GM23338 (cell line): ENCODE data around the gene ELMOD3. TPM values are rescaled to one million over a fixed set of nuclear protein-coding genes. Genes with fewer than 3 reads are reported as not detected.

Experiments used
- ATAC-seq: fragments of 200-7000 bp; cut with Tn5 transposase; 3 replicates; pipeline ENCODE4 v1.9.1; 2020
- DNase-seq: peaks from one replicate; pipeline ENCODE4 v3.0.0-alpha.2; 2015; ENCODE audit warnings: low spot score
- H2AFZ ChIP-seq: fragments of 200-600 bp; sonication (generic); 2 replicates; pipeline ENCODE4 v1.8.0; 2016; ENCODE audit warnings: antibody characterized with exemption, mild to moderate bottlenecking, moderate library complexity
- H3F3A ChIP-seq: fragments of 200-600 bp; sonication (generic); replicated peaks from 2 replicates; pipeline ENCODE4 v1.8.0; 2017; ENCODE audit warnings: antibody characterized with exemption, mixed run types, low read depth
- H3K27ac ChIP-seq: fragments of 200-600 bp; sonication (generic); 2 replicates; pipeline ENCODE4 v1.6.1; 2016; ENCODE audit warnings: low read depth
- H3K27me3 ChIP-seq: fragments of 200-600 bp; sonication (generic); 2 replicates; pipeline ENCODE4 v1.8.0; 2016; ENCODE audit warnings: mild to moderate bottlenecking, mixed run types, moderate library complexity; ENCODE audit not compliant: insufficient read depth
- H3K36me3 ChIP-seq: fragments of 200-600 bp; sonication (generic); 2 replicates; pipeline ENCODE4 v1.8.0; 2016; ENCODE audit warnings: mild to moderate bottlenecking; ENCODE audit not compliant: insufficient read depth
- H3K4me1 ChIP-seq: fragments of 200-600 bp; sonication (generic); 2 replicates; pipeline ENCODE4 v1.8.0; 2016; ENCODE audit warnings: mild to moderate bottlenecking, moderate library complexity; ENCODE audit not compliant: insufficient read depth
- H3K4me2 ChIP-seq: fragments of 200-600 bp; sonication (generic); 2 replicates; pipeline ENCODE4 v1.7.1; 2017; ENCODE audit warnings: mixed run types
- H3K4me3 ChIP-seq: fragments of 200-600 bp; sonication (generic); 2 replicates; pipeline ENCODE4 v1.6.1; 2016; ENCODE audit warnings: mixed run types
- H3K79me2 ChIP-seq: fragments of 200-600 bp; sonication (generic); replicated peaks from 2 replicates; pipeline ENCODE4 v1.8.0; 2017; ENCODE audit warnings: mild to moderate bottlenecking; ENCODE audit not compliant: insufficient read depth
- H3K9me2 ChIP-seq: fragments of 200-600 bp; sonication (generic); 2 replicates; pipeline ENCODE4 v1.8.0; 2017; ENCODE audit not compliant: insufficient read depth
- H4K20me1 ChIP-seq: fragments of 200-600 bp; sonication (generic); replicated peaks from 2 replicates; pipeline ENCODE4 v1.8.0; 2017; ENCODE audit warnings: mild to moderate bottlenecking; ENCODE audit not compliant: insufficient read depth
- H3K27ac Mint-ChIP-seq: 2 replicates; pipeline ENCODE4 v1.8.0; 2020; ENCODE audit warnings: inconsistent platforms, mild to moderate bottlenecking, moderate library complexity, mixed read lengths
- H3K27me3 Mint-ChIP-seq: 3 replicates; pipeline ENCODE4 v1.8.0; 2022; ENCODE audit warnings: low read depth, mild to moderate bottlenecking, moderate library complexity, mixed read lengths, inconsistent platforms; ENCODE audit not compliant: insufficient read depth, poor library complexity
- H3K36me3 Mint-ChIP-seq: 3 replicates; pipeline ENCODE4 v1.8.0; 2021; ENCODE audit warnings: low read depth, mild to moderate bottlenecking, inconsistent platforms, moderate library complexity, mixed read lengths
- H3K4me1 Mint-ChIP-seq: 3 replicates; pipeline ENCODE4 v1.8.0; 2020; ENCODE audit warnings: mild to moderate bottlenecking, inconsistent platforms, mixed read lengths
- H3K4me3 Mint-ChIP-seq: 3 replicates; pipeline ENCODE4 v1.8.0; 2021; ENCODE audit warnings: moderate library complexity, mild to moderate bottlenecking, inconsistent platforms, mixed read lengths
- H3K9me3 Mint-ChIP-seq: 3 replicates; pipeline ENCODE4 v1.8.0; 2020; ENCODE audit warnings: moderate library complexity, mild to moderate bottlenecking, inconsistent platforms, mixed read lengths
- CREB1 ChIP-seq: fragments of 250-450 bp; sonication (Bioruptor Pico); IDR thresholded peaks from 2 replicates; pipeline ENCODE4 v1.5.0; 2020; ENCODE audit warnings: low read depth, mild to moderate bottlenecking, moderate library complexity
- EZH2 ChIP-seq: fragments of 200-600 bp; sonication (generic); IDR thresholded peaks from one replicate; pipeline ENCODE4 v1.8.0; 2017; ENCODE audit warnings: antibody characterized with exemption, mild to moderate bottlenecking, low read depth; ENCODE audit not compliant: unreplicated experiment
- EZH2phosphoT487 ChIP-seq: fragments of 200-600 bp; sonication (generic); IDR thresholded peaks from one replicate; pipeline ENCODE4 v1.8.1; 2018; ENCODE audit warnings: antibody characterized with exemption; ENCODE audit not compliant: unreplicated experiment
- JUNB ChIP-seq: IDR thresholded peaks from one replicate; pipeline ENCODE4 v1.6.1; 2016; ENCODE audit warnings: antibody characterized with exemption; ENCODE audit not compliant: unreplicated experiment
- NANOG ChIP-seq: IDR thresholded peaks from 2 replicates; pipeline ENCODE4 v1.6.1; 2016; ENCODE audit warnings: antibody characterized with exemption, borderline replicate concordance
- POLR2AphosphoS5 ChIP-seq: IDR thresholded peaks from 2 replicates; pipeline ENCODE4 v1.6.1; 2016; ENCODE audit warnings: antibody characterized with exemption, low read depth
- STAT1 ChIP-seq: IDR thresholded peaks from one replicate; pipeline ENCODE4 v1.6.1; 2016; ENCODE audit warnings: antibody characterized with exemption; ENCODE audit not compliant: unreplicated experiment
- ZNF114 ChIP-seq: fragments of 250-450 bp; sonication (Bioruptor Pico); IDR thresholded peaks from 2 replicates; pipeline ENCODE4 v1.5.0; 2020; ENCODE audit warnings: mild to moderate bottlenecking, moderate library complexity
- ZNF331 ChIP-seq: fragments of 250-450 bp; sonication (Bioruptor Pico); IDR thresholded peaks from 2 replicates; pipeline ENCODE4 v1.5.0; 2020; ENCODE audit warnings: low read depth, mild to moderate bottlenecking, moderate library complexity
- polyA plus RNA-seq: library from polyadenylated mRNA; unstranded; fragments of >200 nt; fragmentation: Nextera tagmentation; extraction: Ambion mirVana; gene quantifications from 2 replicates; pipeline ENCODE4 v1.2.1, GENCODE V29; 2016
- total RNA-seq: library from RNA; depleted of rRNA; stranded (reverse); fragments of >200 nt; shearing (Covaris generic); gene quantifications from 2 replicates; pipeline ENCODE4 v1.2.3, GENCODE V29; 2014
- TF ChIP-seq, protein P1 (sequence below): IDR thresholded peaks from 2 replicates; pipeline ENCODE4 v1.6.1; 2016; ENCODE audit warnings: antibody characterized with exemption
- TF ChIP-seq, protein P2 (sequence below): fragments of 250-450 bp; sonication (Bioruptor Pico); IDR thresholded peaks from 2 replicates; pipeline ENCODE4 v1.5.0; 2020; ENCODE audit warnings: mild to moderate bottlenecking, moderate library complexity
- TF ChIP-seq, protein P3 (sequence below), 2 experiments: fragments of 200-600 bp in 1 of 2; sonication (generic) in 1 of 2; conservative IDR thresholded peaks; 2 replicates each; pipeline versions ENCODE4 v1.5.1 to v1.6.1; 2016 to 2017; ENCODE audit warnings: antibody characterized with exemption in 2 of 2, low read depth in 2 of 2, mild to moderate bottlenecking in 2 of 2, moderate library complexity in 1 of 2
- TF ChIP-seq, protein P4 (sequence below): IDR thresholded peaks from one replicate; pipeline ENCODE4 v1.6.1; 2018; ENCODE audit warnings: antibody characterized with exemption; ENCODE audit not compliant: unreplicated experiment

Gene ELMOD3
- total and polyA plus RNA-seq, 2 experiments from 2014 or later, result 8.6 to 8.9 TPM

DNA sequence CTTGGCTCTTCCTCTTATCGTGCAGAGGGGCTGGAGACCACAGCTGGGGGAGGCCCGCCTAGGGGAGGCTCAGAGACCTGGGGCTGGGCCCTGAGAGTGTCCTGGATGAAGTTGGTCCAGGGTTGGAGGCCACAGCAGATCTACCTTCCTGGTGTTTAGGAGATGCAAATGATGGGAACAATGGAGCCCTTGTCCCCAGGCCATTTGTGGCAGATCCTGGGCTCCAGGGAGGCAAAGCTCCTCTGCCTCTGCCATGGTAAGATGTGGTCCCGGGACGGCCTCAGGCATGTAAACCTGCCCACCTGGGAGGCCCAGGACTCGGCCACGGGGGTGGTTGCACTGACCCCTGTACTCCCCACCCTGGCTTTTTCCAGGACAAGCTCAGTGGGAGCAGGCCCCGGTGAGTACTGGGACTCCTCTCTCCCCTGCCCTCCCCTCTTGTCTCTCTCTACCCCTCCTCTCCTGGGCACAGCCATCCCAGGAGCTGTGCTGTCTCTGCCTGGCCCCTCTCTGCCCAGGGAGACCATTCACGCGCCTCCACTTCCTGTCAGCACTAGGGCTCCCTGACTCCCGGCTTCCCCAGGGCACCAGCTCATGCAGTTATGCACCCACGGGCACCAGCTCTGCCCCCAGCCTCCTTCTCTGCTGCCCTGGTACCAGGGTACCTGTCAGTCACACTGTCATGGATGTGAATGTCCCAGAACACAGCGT, 74.8 kb downstream of the ELMOD3 start:
- Histone ChIP-seq H3F3A (peaks cover 12% of the 10 kb centered on the region; the same call in 1 of the 2 replicates), H3K4me2 (no peak overlapping the region), H4K20me1 (no peaks in the 10 kb centered on the region), H3K27me3 (peaks cover 4% of the 10 kb centered on the region; the same call in 1 of the 2 replicates), H3K36me3 (no peaks in the 10 kb centered on the region), H3K9me2 (no peaks in the 10 kb centered on the region), H3K79me2 (no peaks in the 10 kb centered on the region), H2AFZ (no peak overlapping the region), H3K27ac (no peak overlapping the region), H3K4me1 (peaks cover 54% of the 10 kb centered on the region), H3K4me3 (no peak overlapping the region)
- Mint-ChIP-seq H3K27me3 (peaks cover 26% of the 10 kb centered on the region), H3K4me3 (no peak overlapping the region; the same call in 2 of the 3 replicates), H3K4me1 (peaks cover 52% of the 10 kb centered on the region), H3K27ac (no peak overlapping the region), H3K9me3 (no peaks in the 10 kb centered on the region), H3K36me3 (no peaks in the 10 kb centered on the region; the same call in 2 of the 3 replicates)
- DNase-seq, result no peak
- ATAC-seq, result no peak
- TF ChIP-seq EZH2 (no peak), JUNB (no peak), CREB1 (CRISPR knock-in tag) (no peak), NANOG (no peak), ZNF114 (no peak), STAT1 (no peak), EZH2phosphoT487 (no peak), POLR2AphosphoS5 (no peak), ZNF331 (no peak)
- TF ChIP-seq, protein P1, sequence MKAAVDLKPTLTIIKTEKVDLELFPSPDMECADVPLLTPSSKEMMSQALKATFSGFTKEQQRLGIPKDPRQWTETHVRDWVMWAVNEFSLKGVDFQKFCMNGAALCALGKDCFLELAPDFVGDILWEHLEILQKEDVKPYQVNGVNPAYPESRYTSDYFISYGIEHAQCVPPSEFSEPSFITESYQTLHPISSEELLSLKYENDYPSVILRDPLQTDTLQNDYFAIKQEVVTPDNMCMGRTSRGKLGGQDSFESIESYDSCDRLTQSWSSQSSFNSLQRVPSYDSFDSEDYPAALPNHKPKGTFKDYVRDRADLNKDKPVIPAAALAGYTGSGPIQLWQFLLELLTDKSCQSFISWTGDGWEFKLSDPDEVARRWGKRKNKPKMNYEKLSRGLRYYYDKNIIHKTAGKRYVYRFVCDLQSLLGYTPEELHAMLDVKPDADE, result no peak
- TF ChIP-seq, protein P2, sequence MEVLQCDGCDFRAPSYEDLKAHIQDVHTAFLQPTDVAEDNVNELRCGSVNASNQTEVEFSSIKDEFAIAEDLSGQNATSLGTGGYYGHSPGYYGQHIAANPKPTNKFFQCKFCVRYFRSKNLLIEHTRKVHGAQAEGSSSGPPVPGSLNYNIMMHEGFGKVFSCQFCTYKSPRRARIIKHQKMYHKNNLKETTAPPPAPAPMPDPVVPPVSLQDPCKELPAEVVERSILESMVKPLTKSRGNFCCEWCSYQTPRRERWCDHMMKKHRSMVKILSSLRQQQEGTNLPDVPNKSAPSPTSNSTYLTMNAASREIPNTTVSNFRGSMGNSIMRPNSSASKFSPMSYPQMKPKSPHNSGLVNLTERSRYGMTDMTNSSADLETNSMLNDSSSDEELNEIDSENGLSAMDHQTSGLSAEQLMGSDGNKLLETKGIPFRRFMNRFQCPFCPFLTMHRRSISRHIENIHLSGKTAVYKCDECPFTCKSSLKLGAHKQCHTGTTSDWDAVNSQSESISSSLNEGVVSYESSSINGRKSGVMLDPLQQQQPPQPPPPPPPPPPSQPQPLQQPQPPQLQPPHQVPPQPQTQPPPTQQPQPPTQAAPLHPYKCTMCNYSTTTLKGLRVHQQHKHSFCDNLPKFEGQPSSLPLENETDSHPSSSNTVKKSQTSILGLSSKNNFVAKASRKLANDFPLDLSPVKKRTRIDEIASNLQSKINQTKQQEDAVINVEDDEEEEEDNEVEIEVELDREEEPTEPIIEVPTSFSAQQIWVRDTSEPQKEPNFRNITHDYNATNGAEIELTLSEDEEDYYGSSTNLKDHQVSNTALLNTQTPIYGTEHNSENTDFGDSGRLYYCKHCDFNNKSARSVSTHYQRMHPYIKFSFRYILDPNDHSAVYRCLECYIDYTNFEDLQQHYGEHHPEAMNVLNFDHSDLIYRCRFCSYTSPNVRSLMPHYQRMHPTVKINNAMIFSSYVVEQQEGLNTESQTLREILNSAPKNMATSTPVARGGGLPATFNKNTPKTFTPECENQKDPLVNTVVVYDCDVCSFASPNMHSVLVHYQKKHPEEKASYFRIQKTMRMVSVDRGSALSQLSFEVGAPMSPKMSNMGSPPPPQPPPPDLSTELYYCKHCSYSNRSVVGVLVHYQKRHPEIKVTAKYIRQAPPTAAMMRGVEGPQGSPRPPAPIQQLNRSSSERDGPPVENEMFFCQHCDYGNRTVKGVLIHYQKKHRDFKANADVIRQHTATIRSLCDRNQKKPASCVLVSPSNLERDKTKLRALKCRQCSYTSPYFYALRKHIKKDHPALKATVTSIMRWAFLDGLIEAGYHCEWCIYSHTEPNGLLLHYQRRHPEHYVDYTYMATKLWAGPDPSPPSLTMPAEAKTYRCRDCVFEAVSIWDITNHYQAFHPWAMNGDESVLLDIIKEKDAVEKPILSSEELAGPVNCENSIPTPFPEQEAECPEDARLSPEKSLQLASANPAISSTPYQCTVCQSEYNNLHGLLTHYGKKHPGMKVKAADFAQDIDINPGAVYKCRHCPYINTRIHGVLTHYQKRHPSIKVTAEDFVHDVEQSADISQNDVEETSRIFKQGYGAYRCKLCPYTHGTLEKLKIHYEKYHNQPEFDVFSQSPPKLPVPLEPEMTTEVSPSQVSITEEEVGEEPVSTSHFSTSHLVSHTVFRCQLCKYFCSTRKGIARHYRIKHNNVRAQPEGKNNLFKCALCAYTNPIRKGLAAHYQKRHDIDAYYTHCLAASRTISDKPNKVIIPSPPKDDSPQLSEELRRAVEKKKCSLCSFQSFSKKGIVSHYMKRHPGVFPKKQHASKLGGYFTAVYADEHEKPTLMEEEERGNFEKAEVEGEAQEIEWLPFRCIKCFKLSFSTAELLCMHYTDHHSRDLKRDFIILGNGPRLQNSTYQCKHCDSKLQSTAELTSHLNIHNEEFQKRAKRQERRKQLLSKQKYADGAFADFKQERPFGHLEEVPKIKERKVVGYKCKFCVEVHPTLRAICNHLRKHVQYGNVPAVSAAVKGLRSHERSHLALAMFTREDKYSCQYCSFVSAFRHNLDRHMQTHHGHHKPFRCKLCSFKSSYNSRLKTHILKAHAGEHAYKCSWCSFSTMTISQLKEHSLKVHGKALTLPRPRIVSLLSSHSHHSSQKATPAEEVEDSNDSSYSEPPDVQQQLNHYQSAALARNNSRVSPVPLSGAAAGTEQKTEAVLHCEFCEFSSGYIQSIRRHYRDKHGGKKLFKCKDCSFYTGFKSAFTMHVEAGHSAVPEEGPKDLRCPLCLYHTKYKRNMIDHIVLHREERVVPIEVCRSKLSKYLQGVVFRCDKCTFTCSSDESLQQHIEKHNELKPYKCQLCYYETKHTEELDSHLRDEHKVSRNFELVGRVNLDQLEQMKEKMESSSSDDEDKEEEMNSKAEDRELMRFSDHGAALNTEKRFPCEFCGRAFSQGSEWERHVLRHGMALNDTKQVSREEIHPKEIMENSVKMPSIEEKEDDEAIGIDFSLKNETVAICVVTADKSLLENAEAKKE (CRISPR knock-in tag), result no peak
- TF ChIP-seq, protein P3, sequence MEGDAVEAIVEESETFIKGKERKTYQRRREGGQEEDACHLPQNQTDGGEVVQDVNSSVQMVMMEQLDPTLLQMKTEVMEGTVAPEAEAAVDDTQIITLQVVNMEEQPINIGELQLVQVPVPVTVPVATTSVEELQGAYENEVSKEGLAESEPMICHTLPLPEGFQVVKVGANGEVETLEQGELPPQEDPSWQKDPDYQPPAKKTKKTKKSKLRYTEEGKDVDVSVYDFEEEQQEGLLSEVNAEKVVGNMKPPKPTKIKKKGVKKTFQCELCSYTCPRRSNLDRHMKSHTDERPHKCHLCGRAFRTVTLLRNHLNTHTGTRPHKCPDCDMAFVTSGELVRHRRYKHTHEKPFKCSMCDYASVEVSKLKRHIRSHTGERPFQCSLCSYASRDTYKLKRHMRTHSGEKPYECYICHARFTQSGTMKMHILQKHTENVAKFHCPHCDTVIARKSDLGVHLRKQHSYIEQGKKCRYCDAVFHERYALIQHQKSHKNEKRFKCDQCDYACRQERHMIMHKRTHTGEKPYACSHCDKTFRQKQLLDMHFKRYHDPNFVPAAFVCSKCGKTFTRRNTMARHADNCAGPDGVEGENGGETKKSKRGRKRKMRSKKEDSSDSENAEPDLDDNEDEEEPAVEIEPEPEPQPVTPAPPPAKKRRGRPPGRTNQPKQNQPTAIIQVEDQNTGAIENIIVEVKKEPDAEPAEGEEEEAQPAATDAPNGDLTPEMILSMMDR (conservative IDR thresholded peaks at IDR 0.05; ENCODE audit: low read depth in 2 of 2), result no peak
- TF ChIP-seq, protein P4, sequence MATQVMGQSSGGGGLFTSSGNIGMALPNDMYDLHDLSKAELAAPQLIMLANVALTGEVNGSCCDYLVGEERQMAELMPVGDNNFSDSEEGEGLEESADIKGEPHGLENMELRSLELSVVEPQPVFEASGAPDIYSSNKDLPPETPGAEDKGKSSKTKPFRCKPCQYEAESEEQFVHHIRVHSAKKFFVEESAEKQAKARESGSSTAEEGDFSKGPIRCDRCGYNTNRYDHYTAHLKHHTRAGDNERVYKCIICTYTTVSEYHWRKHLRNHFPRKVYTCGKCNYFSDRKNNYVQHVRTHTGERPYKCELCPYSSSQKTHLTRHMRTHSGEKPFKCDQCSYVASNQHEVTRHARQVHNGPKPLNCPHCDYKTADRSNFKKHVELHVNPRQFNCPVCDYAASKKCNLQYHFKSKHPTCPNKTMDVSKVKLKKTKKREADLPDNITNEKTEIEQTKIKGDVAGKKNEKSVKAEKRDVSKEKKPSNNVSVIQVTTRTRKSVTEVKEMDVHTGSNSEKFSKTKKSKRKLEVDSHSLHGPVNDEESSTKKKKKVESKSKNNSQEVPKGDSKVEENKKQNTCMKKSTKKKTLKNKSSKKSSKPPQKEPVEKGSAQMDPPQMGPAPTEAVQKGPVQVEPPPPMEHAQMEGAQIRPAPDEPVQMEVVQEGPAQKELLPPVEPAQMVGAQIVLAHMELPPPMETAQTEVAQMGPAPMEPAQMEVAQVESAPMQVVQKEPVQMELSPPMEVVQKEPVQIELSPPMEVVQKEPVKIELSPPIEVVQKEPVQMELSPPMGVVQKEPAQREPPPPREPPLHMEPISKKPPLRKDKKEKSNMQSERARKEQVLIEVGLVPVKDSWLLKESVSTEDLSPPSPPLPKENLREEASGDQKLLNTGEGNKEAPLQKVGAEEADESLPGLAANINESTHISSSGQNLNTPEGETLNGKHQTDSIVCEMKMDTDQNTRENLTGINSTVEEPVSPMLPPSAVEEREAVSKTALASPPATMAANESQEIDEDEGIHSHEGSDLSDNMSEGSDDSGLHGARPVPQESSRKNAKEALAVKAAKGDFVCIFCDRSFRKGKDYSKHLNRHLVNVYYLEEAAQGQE, result no peak
